Neural progenitor cell (in vitro differentiated cells): Measurements from ENCODE around the gene MCF2L2. TPM values are rescaled to one million over a fixed set of nuclear protein-coding genes. Genes with fewer than 3 reads are reported as not detected.

Experiments
- DNase-seq: peaks from one replicate; pipeline ENCODE4 v3.0.0-alpha.2; 2016; ENCODE audit warnings: low spot score
- H2AFZ ChIP-seq: fragments of 200-600 bp; sonication (generic); replicated peaks from 2 replicates; pipeline ENCODE4 v1.6.1; 2016; ENCODE audit warnings: antibody characterized with exemption
- H3F3A ChIP-seq: fragments of 200-600 bp; sonication (generic); 2 replicates; pipeline ENCODE4 v1.6.1; 2016; ENCODE audit warnings: antibody characterized with exemption, low read depth
- H3K27ac ChIP-seq: fragments of 200-600 bp; sonication (generic); 2 replicates; pipeline ENCODE4 v1.5.1; 2016; ENCODE audit warnings: mild to moderate bottlenecking
- H3K27me3 ChIP-seq: fragments of 200-600 bp; sonication (generic); 2 replicates; pipeline ENCODE4 v1.6.1; 2016; ENCODE audit warnings: mild to moderate bottlenecking, moderate library complexity
- H3K36me3 ChIP-seq: fragments of 200-600 bp; sonication (generic); 2 replicates; pipeline ENCODE4 v1.5.1; 2016
- H3K4me1 ChIP-seq: fragments of 200-600 bp; sonication (generic); 2 replicates; pipeline ENCODE4 v1.6.1; 2016; ENCODE audit warnings: mixed run types
- H3K4me2 ChIP-seq: fragments of 200-600 bp; sonication (generic); 2 replicates; pipeline ENCODE4 v1.6.1; 2016
- H3K4me3 ChIP-seq: fragments of 200-600 bp; sonication (generic); 2 replicates; pipeline ENCODE4 v1.5.1; 2016
- H3K79me2 ChIP-seq: fragments of 200-600 bp; sonication (generic); 2 replicates; pipeline ENCODE4 v1.6.1; 2016; ENCODE audit warnings: low read depth
- H3K9ac ChIP-seq: fragments of 200-600 bp; sonication (generic); 2 replicates; pipeline ENCODE4 v1.6.1; 2016
- H3K9me3 ChIP-seq: fragments of 200-600 bp; sonication (generic); 2 replicates; pipeline ENCODE4 v1.5.1; 2016; ENCODE audit warnings: low read depth
- H4K20me1 ChIP-seq: fragments of 200-600 bp; sonication (generic); 2 replicates; pipeline ENCODE4 v1.6.1; 2016; ENCODE audit warnings: low read depth
- H3K27ac Mint-ChIP-seq: 3 replicates; pipeline ENCODE4 v1.8.0; 2021; ENCODE audit warnings: mixed read lengths
- H3K27me3 Mint-ChIP-seq: 2 replicates; pipeline ENCODE4 v1.8.0; 2022; ENCODE audit warnings: low read depth, mild to moderate bottlenecking, inconsistent platforms, moderate library complexity, mixed read lengths; ENCODE audit not compliant: insufficient read depth
- H3K36me3 Mint-ChIP-seq: 3 replicates; pipeline ENCODE4 v1.8.0; 2021; ENCODE audit warnings: mixed read lengths
- H3K4me1 Mint-ChIP-seq: 3 replicates; pipeline ENCODE4 v1.8.0; 2021; ENCODE audit warnings: mixed read lengths
- H3K4me3 Mint-ChIP-seq: 3 replicates; pipeline ENCODE4 v1.8.0; 2021; ENCODE audit warnings: mild to moderate bottlenecking, moderate library complexity, mixed read lengths
- H3K9me3 Mint-ChIP-seq: 3 replicates; pipeline ENCODE4 v1.8.0; 2020; ENCODE audit warnings: mixed read lengths
- CTCF ChIP-seq: fragments of 200-600 bp; sonication (generic); IDR thresholded peaks from 2 replicates; pipeline ENCODE4 v1.5.1; 2017; ENCODE audit warnings: antibody characterized with exemption, mild to moderate bottlenecking
- EZH2 ChIP-seq: fragments of 200-600 bp; sonication (generic); IDR thresholded peaks from 2 replicates; pipeline ENCODE4 v1.6.1; 2017; ENCODE audit warnings: antibody characterized with exemption, mild to moderate bottlenecking, moderate library complexity
- EZH2phosphoT487 ChIP-seq: fragments of 200-600 bp; sonication (generic); IDR thresholded peaks from 2 replicates; pipeline ENCODE4 v1.6.1; 2017; ENCODE audit warnings: antibody characterized with exemption
- total RNA-seq: library from RNA; depleted of rRNA; stranded (reverse); fragments of >200 nt; gene quantifications from 2 replicates; pipeline ENCODE4 v1.2.3, GENCODE V29; 2015; ENCODE audit warnings: low replicate concordance

Gene MCF2L2
- total RNA-seq, 1 donor from 2014 or later = 11.1 TPM

GRCh38 chr3:183312433-183312832 is 116.0 kb downstream of the MCF2L2 start:
- Mint-ChIP-seq H3K9me3 (no peaks in the 10 kb centered on the region), H3K4me3 (no peak overlapping the region), H3K36me3 (no peaks in the 10 kb centered on the region), H3K27ac (no peak overlapping the region), H3K4me1 (no peaks in the 10 kb centered on the region), H3K27me3 (peaks cover 3% of the 10 kb centered on the region)
- H3K27ac ChIP-seq = no peak overlapping the region
- no peaks in the 10 kb centered on the region for H4K20me1 ChIP-seq
- H3K4me2 ChIP-seq = no peak overlapping the region
- H3K4me1 ChIP-seq = peaks cover 11% of the 10 kb centered on the region
- H3F3A ChIP-seq = no peaks in the 10 kb centered on the region
- no peaks in the 10 kb centered on the region for H3K9me3 ChIP-seq
- TF ChIP-seq CTCF = no peak
- TF ChIP-seq EZH2phosphoT487 = no peak
- TF ChIP-seq EZH2 = no peak
- DNase-seq = no peak
- H3K79me2 ChIP-seq = no peaks in the 10 kb centered on the region
- no peak overlapping the region for H3K4me3 ChIP-seq
- no peak overlapping the region for H3K9ac ChIP-seq
- H3K36me3 ChIP-seq = no peaks in the 10 kb centered on the region
- H2AFZ ChIP-seq = no peak overlapping the region
- H3K27me3 ChIP-seq = no peaks in the 10 kb centered on the region

- DNase-seq = no peak
- no peak overlapping the region for H3K4me3 ChIP-seq
- no peak overlapping the region for H3K4me2 ChIP-seq
- H3K27ac Mint-ChIP-seq = no peak overlapping the region
- H3K9ac ChIP-seq = no peak overlapping the region
- H3K27me3 Mint-ChIP-seq = peaks cover 3% of the 10 kb centered on the region
- H3K27me3 ChIP-seq = no peaks in the 10 kb centered on the region
- no peaks in the 10 kb centered on the region for H3F3A ChIP-seq
- H3K79me2 ChIP-seq = no peaks in the 10 kb centered on the region
- H3K27ac ChIP-seq = no peak overlapping the region
- no peaks in the 10 kb centered on the region for H3K36me3 ChIP-seq
- H3K4me1 Mint-ChIP-seq = no peaks in the 10 kb centered on the region
- TF ChIP-seq CTCF (no peak), EZH2phosphoT487 (no peak), EZH2 (no peak)
- no peaks in the 10 kb centered on the region for H4K20me1 ChIP-seq
- H3K4me3 Mint-ChIP-seq = no peak overlapping the region
- no peaks in the 10 kb centered on the region for H3K9me3 ChIP-seq
- H3K4me1 ChIP-seq = peaks cover 9% of the 10 kb centered on the region
- H2AFZ ChIP-seq = no peak overlapping the region
- no peaks in the 10 kb centered on the region for H3K36me3 Mint-ChIP-seq
- no peaks in the 10 kb centered on the region for H3K9me3 Mint-ChIP-seq
These were observed 117.5 kb downstream of the MCF2L2 start for GRCh38 chr3:183310936-183311335.

- Histone ChIP-seq H3K79me2 (no peaks in the 10 kb centered on the region), H2AFZ (no peak overlapping the region), H3K4me2 (no peak overlapping the region), H3K27me3 (no peaks in the 10 kb centered on the region), H3K36me3 (no peaks in the 10 kb centered on the region), H3K4me3 (no peak overlapping the region), H3K4me1 (peaks cover 7% of the 10 kb centered on the region), H4K20me1 (no peaks in the 10 kb centered on the region), H3K27ac (no peak overlapping the region), H3K9ac (no peak overlapping the region), H3F3A (no peaks in the 10 kb centered on the region), H3K9me3 (no peaks in the 10 kb centered on the region)
- DNase-seq = no peak
- no peaks in the 10 kb centered on the region for H3K4me1 Mint-ChIP-seq
- no peak overlapping the region for H3K27ac Mint-ChIP-seq
- peaks cover 3% of the 10 kb centered on the region for H3K27me3 Mint-ChIP-seq
- no peaks in the 10 kb centered on the region for H3K9me3 Mint-ChIP-seq
- no peaks in the 10 kb centered on the region for H3K36me3 Mint-ChIP-seq
- no peak for TF ChIP-seq EZH2phosphoT487
- no peak for TF ChIP-seq EZH2
- TF ChIP-seq CTCF = no peak
- H3K4me3 Mint-ChIP-seq = no peak overlapping the region
These were observed 119.1 kb downstream of the MCF2L2 start for GRCh38 chr3:183309276-183309675.

GRCh38 chr3:183308751-183309150 is 119.7 kb downstream of the MCF2L2 start:
- Mint-ChIP-seq H3K27me3 (peaks cover 3% of the 10 kb centered on the region), H3K4me1 (no peaks in the 10 kb centered on the region), H3K27ac (no peak overlapping the region), H3K36me3 (no peaks in the 10 kb centered on the region), H3K9me3 (no peaks in the 10 kb centered on the region), H3K4me3 (no peak overlapping the region)
- Histone ChIP-seq H3K27ac (no peak overlapping the region), H3K4me1 (peaks cover 1% of the 10 kb centered on the region), H3K27me3 (no peaks in the 10 kb centered on the region), H4K20me1 (no peaks in the 10 kb centered on the region), H3K36me3 (no peaks in the 10 kb centered on the region), H3K4me3 (no peak overlapping the region), H2AFZ (no peak overlapping the region), H3K79me2 (no peaks in the 10 kb centered on the region), H3K9ac (no peak overlapping the region), H3F3A (no peaks in the 10 kb centered on the region), H3K4me2 (no peak overlapping the region), H3K9me3 (no peaks in the 10 kb centered on the region)
- TF ChIP-seq EZH2 (no peak), EZH2phosphoT487 (no peak), CTCF (no peak)
- DNase-seq = no peak
